SK-N-SH treated with all-trans-retinoic acid at 6 μM for 48 hours (cell line): Measurements from ENCODE around the gene FAM50A.

Source experiments
- ATAC-seq: fragments of 200-7000 bp; cut with Tn5 transposase; 3 replicates; pipeline ENCODE4 v1.9.1; 2020; ENCODE audit warnings: mild to moderate bottlenecking, moderate library complexity
- ARNTL ChIP-seq: fragments of 450-650 bp; formaldehyde crosslinking; IDR thresholded peaks from 2 replicates; pipeline ENCODE4 v1.5.0; 2020; ENCODE audit warnings: low read depth, mild to moderate bottlenecking, moderate library complexity, borderline replicate concordance
- BACH2 ChIP-seq: fragments of 250-450 bp; sonication (Bioruptor Pico); IDR thresholded peaks from 2 replicates; pipeline ENCODE4 v1.9.0; 2021; ENCODE audit warnings: mild to moderate bottlenecking, borderline replicate concordance
- CSDC2 ChIP-seq: fragments of 250-450 bp; sonication (Bioruptor Pico); IDR thresholded peaks from 2 replicates; pipeline ENCODE4 v1.5.0; 2020; ENCODE audit warnings: mild to moderate bottlenecking, moderate library complexity
- ESRRG ChIP-seq: fragments of 250-450 bp; sonication (Bioruptor Pico); IDR thresholded peaks from 2 replicates; pipeline ENCODE4 v1.6.1; 2021; ENCODE audit warnings: mild to moderate bottlenecking
- GLIS3 ChIP-seq: fragments of 250-450 bp; sonication (Bioruptor Pico); IDR thresholded peaks from 2 replicates; pipeline ENCODE4 v1.5.0; 2020; ENCODE audit warnings: mild to moderate bottlenecking, moderate library complexity
- ISL1 ChIP-seq: fragments of 250-450 bp; sonication (Bioruptor Pico); IDR thresholded peaks from 2 replicates; pipeline ENCODE4 v2.1.2; 2022; ENCODE audit warnings: mild to moderate bottlenecking, moderate library complexity
- OSR1 ChIP-seq: fragments of 250-450 bp; sonication (Bioruptor Pico); IDR thresholded peaks from 2 replicates; pipeline ENCODE4 v1.8.0; 2022; ENCODE audit warnings: moderate library complexity, mild to moderate bottlenecking, inconsistent platforms
- POU6F1 ChIP-seq: fragments of 250-450 bp; sonication (Bioruptor Pico); IDR thresholded peaks from 2 replicates; pipeline ENCODE4 v1.8.0; 2021; ENCODE audit warnings: low read depth, mild to moderate bottlenecking, moderate library complexity, borderline replicate concordance
- PPARA ChIP-seq: fragments of 250-450 bp; sonication (Bioruptor Pico); IDR thresholded peaks from 2 replicates; pipeline ENCODE4 v1.5.0; 2020; ENCODE audit warnings: mild to moderate bottlenecking, borderline replicate concordance
- RARB ChIP-seq: fragments of 250-450 bp; sonication (Bioruptor Pico); IDR thresholded peaks from 2 replicates; pipeline ENCODE4 v1.8.0; 2021; ENCODE audit warnings: mild to moderate bottlenecking, moderate library complexity
- SNAI2 ChIP-seq: fragments of 250-450 bp; sonication (Bioruptor Pico); IDR thresholded peaks from 2 replicates; pipeline ENCODE4 v1.5.0; 2020; ENCODE audit warnings: mild to moderate bottlenecking, moderate library complexity
- TCF4 ChIP-seq: fragments of 250-450 bp; sonication (Bioruptor Pico); IDR thresholded peaks from 2 replicates; pipeline ENCODE4 v1.8.0; 2021; ENCODE audit warnings: mild to moderate bottlenecking, moderate library complexity, borderline replicate concordance
- TOX ChIP-seq: fragments of 250-450 bp; sonication (Bioruptor Pico); IDR thresholded peaks from 2 replicates; pipeline ENCODE4 v1.8.0; 2021; ENCODE audit warnings: mild to moderate bottlenecking, moderate library complexity, borderline replicate concordance
- TSHZ2 ChIP-seq: fragments of 250-450 bp; sonication (Bioruptor Pico); IDR thresholded peaks from 2 replicates; pipeline ENCODE4 v1.5.0; 2020; ENCODE audit warnings: mild to moderate bottlenecking, moderate library complexity
- ZFP3 ChIP-seq: fragments of 250-450 bp; sonication (Bioruptor Pico); IDR thresholded peaks from 2 replicates; pipeline ENCODE4 v1.5.0; 2020; ENCODE audit warnings: mild to moderate bottlenecking, moderate library complexity
- ZFP30 ChIP-seq: fragments of 450-650 bp; formaldehyde crosslinking; IDR thresholded peaks from 2 replicates; pipeline ENCODE4 v1.5.0; 2022; ENCODE audit warnings: mild to moderate bottlenecking, moderate library complexity
- ZNF565 ChIP-seq: fragments of 450-650 bp; formaldehyde crosslinking; conservative IDR thresholded peaks from 2 replicates; pipeline ENCODE4 v1.5.0; 2020; ENCODE audit warnings: low read depth, mild to moderate bottlenecking, moderate library complexity
- ZNF70 ChIP-seq: fragments of 450-650 bp; formaldehyde crosslinking; IDR thresholded peaks from 2 replicates; pipeline ENCODE4 v1.5.0; 2020; ENCODE audit warnings: mild to moderate bottlenecking, moderate library complexity
- ZNF8 ChIP-seq: fragments of 450-650 bp; formaldehyde crosslinking; IDR thresholded peaks from 2 replicates; pipeline ENCODE4 v1.5.0; 2020; ENCODE audit warnings: mild to moderate bottlenecking, moderate library complexity
- TF ChIP-seq, protein P1 (sequence below): fragments of 250-450 bp; sonication (Bioruptor Pico); IDR thresholded peaks from 2 replicates; pipeline ENCODE4 v1.5.1; 2021; ENCODE audit warnings: mild to moderate bottlenecking, moderate library complexity
- TF ChIP-seq, protein P2 (sequence below): fragments of 250-450 bp; sonication (Bioruptor Pico); IDR thresholded peaks from 2 replicates; pipeline ENCODE4 v1.5.1; 2020; ENCODE audit warnings: low read depth, mild to moderate bottlenecking, moderate library complexity
- TF ChIP-seq, protein P3 (sequence below): fragments of 250-450 bp; sonication (Bioruptor Pico); IDR thresholded peaks from 2 replicates; pipeline ENCODE4 v1.8.0; 2020; ENCODE audit warnings: mild to moderate bottlenecking, moderate library complexity, borderline replicate concordance

Gene FAM50A

DNA sequence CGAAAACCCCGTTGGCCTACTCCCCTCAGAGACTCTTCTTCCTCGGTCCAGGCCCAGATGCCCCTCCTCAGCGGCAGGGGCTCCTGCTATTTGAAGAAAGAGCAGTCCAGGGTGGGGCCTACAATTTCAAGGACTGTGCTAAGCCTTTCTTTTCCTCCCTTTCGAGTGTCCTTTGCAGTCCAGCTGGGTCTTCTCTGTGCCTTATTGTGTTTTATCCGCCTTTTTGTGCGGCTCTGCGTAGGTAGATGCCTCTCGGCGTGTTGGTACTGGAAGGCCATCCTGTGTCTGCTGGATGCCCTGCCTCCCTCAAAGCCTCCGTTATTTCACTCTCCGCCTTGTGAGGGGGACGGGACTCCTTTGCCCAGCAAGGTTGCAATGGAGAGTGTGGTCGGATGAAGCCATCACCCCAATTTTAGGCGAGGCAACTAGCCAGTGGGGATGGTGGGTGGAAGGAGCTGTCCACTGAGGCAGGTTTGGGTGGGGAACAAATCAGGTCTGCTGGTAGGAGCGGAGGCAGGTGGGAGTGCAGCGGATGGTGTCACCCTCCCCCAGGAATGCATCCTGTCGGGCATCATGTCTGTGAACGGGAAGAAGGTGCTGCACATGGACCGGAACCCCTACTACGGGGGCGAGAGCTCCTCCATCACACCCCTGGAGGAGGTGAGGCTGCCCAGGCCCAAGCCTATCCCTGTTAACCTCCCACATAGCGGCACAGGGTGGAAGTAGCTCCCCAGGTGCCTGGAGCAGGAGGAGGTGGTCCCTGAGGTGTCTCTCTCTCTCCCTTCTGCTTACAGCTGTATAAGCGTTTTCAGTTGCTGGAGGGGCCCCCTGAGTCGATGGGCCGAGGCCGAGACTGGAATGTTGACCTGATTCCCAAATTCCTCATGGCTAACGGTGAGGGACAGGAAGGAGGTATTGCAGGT is 5.7 kb upstream of the FAM50A start:
- TF ChIP-seq GLIS3 (CRISPR knock-in tag) (no peak), CSDC2 (CRISPR knock-in tag) (no peak), ISL1 (no peak), SNAI2 (CRISPR knock-in tag) (no peak), ESRRG (CRISPR knock-in tag) (no peak), ZNF8 (CRISPR knock-in tag) (no peak), ZNF565 (no peak)
- ATAC-seq, result peak; percentile 11

GRCh38 chrX:154439841-154440240 is 4.1 kb upstream of the FAM50A start:
- ATAC-seq, result no peak
- no peak for TF ChIP-seq ZFP30 (CRISPR knock-in tag)
- no peak for TF ChIP-seq ESRRG (CRISPR knock-in tag)
- TF ChIP-seq ISL1, result no peak
- no peak for TF ChIP-seq POU6F1 (CRISPR knock-in tag)
- TF ChIP-seq, protein P1, sequence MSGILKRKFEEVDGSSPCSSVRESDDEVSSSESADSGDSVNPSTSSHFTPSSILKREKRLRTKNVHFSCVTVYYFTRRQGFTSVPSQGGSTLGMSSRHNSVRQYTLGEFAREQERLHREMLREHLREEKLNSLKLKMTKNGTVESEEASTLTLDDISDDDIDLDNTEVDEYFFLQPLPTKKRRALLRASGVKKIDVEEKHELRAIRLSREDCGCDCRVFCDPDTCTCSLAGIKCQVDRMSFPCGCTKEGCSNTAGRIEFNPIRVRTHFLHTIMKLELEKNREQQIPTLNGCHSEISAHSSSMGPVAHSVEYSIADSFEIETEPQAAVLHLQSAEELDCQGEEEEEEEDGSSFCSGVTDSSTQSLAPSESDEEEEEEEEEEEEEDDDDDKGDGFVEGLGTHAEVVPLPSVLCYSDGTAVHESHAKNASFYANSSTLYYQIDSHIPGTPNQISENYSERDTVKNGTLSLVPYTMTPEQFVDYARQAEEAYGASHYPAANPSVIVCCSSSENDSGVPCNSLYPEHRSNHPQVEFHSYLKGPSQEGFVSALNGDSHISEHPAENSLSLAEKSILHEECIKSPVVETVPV (CRISPR knock-in tag), result no peak
- no peak for TF ChIP-seq PPARA
- TF ChIP-seq SNAI2 (CRISPR knock-in tag), result no peak
- TF ChIP-seq RARB (CRISPR knock-in tag), result no peak
- no peak for TF ChIP-seq TSHZ2 (CRISPR knock-in tag)
- TF ChIP-seq ZNF70 (CRISPR knock-in tag), result no peak
- TF ChIP-seq ZNF565, result no peak
- TF ChIP-seq BACH2 (CRISPR knock-in tag), result no peak
- TF ChIP-seq TCF4, result no peak
- TF ChIP-seq, protein P2, sequence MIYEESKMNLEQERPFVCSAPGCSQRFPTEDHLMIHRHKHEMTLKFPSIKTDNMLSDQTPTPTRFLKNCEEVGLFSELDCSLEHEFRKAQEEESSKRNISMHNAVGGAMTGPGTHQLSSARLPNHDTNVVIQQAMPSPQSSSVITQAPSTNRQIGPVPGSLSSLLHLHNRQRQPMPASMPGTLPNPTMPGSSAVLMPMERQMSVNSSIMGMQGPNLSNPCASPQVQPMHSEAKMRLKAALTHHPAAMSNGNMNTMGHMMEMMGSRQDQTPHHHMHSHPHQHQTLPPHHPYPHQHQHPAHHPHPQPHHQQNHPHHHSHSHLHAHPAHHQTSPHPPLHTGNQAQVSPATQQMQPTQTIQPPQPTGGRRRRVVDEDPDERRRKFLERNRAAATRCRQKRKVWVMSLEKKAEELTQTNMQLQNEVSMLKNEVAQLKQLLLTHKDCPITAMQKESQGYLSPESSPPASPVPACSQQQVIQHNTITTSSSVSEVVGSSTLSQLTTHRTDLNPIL (CRISPR knock-in tag), result no peak
- no peak for TF ChIP-seq ARNTL
- TF ChIP-seq TOX, result no peak
- no peak for TF ChIP-seq ZNF8 (CRISPR knock-in tag)
- no peak for TF ChIP-seq GLIS3 (CRISPR knock-in tag)
- no peak for TF ChIP-seq CSDC2 (CRISPR knock-in tag)

DNA sequence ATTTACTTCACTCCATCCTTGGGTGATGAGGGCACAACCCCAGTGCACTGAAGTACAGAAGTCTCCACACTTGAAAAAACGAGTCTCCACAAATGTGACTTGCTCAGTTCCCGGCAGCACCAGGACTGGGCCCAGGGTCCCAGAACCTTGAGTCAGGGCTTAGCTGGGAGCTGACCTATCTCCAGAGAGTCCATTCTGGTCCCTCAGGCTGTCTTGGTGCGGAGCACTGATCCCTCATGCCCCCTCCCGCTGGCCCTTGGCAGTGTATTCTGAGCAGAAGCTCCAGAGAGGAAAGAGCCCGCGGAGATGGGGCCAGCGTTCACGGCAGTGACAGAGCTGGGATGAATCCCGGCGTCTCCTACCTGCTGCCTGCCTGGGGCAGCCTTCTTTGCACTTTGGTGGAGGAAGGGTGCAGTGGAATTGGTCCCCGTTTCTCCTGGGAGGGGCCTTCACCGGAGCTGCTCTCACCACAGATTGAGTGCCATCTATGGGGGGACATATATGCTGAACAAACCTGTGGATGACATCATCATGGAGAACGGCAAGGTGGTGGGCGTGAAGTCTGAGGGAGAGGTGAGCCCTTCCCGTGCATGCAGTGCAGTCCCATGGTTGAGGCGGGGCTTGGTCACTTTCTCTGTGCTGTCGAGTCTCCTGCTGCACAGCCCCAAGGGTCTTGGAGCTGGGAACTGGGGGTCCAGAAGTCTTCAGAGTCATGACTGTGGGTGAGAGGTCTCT is 3.2 kb upstream of the FAM50A start:
- TF ChIP-seq OSR1 (CRISPR knock-in tag) (no peak), ESRRG (CRISPR knock-in tag) (no peak), ISL1 (no peak), CSDC2 (CRISPR knock-in tag) (no peak), RARB (CRISPR knock-in tag) (no peak), ZFP3 (CRISPR knock-in tag) (no peak), SNAI2 (CRISPR knock-in tag) (no peak), BACH2 (CRISPR knock-in tag) (no peak), PPARA (no peak)
- TF ChIP-seq, protein P1 (CRISPR knock-in tag), result no peak
- TF ChIP-seq, protein P3, sequence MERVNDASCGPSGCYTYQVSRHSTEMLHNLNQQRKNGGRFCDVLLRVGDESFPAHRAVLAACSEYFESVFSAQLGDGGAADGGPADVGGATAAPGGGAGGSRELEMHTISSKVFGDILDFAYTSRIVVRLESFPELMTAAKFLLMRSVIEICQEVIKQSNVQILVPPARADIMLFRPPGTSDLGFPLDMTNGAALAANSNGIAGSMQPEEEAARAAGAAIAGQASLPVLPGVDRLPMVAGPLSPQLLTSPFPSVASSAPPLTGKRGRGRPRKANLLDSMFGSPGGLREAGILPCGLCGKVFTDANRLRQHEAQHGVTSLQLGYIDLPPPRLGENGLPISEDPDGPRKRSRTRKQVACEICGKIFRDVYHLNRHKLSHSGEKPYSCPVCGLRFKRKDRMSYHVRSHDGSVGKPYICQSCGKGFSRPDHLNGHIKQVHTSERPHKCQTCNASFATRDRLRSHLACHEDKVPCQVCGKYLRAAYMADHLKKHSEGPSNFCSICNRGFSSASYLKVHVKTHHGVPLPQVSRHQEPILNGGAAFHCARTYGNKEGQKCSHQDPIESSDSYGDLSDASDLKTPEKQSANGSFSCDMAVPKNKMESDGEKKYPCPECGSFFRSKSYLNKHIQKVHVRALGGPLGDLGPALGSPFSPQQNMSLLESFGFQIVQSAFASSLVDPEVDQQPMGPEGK (CRISPR knock-in tag), result no peak
- TF ChIP-seq, protein P2 (CRISPR knock-in tag), result no peak
- no peak for ATAC-seq
